IPS-NIHi11 (cell line): ENCODE data around the gene TENT4B.

Experiments used
- DNase-seq: peaks from one replicate; pipeline ENCODE4 v3.0.0; 2012; ENCODE audit warnings: mixed read lengths, low spot score

The TENT4B gene

DNA sequence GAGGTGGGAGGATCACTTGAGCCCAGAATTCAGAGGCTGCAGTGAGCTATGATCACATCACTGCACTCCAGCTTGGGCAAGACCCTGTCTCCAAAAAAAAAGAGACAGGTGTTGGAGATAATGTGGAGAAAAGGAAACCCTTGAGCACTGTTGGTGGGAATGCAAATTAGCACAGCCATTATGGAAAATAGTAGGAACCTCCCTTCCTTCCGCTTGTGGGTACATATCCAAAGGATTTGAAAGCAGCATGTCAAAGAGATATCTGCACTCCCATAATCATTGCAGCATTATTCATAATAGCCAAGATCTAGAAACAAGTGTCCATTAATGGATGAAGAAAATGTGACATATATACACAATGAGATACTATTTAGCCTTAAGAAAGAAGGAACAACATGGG is 103.5 kb downstream of the TENT4B start:
- DNase-seq: no peak

DNA sequence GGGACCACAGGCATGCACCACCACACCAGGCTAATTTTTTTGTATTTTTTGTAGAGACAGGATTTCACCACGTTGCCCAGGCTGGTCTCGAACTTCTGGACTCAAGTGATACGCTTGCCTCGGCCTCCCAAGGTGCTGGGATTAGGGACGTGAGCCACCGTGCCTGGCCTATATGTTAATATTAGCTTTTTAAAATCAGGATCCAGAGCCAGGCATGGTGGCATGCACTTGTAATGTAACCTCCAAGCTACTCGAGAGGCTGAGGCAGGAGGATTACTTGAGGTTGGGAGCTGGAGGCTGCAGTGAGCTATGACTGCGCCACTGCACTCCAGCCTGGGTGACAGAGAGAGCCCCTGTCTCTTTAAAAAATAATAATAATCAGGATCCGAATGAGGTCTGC is 104.8 kb downstream of the TENT4B start:
- DNase-seq: no peak

DNA sequence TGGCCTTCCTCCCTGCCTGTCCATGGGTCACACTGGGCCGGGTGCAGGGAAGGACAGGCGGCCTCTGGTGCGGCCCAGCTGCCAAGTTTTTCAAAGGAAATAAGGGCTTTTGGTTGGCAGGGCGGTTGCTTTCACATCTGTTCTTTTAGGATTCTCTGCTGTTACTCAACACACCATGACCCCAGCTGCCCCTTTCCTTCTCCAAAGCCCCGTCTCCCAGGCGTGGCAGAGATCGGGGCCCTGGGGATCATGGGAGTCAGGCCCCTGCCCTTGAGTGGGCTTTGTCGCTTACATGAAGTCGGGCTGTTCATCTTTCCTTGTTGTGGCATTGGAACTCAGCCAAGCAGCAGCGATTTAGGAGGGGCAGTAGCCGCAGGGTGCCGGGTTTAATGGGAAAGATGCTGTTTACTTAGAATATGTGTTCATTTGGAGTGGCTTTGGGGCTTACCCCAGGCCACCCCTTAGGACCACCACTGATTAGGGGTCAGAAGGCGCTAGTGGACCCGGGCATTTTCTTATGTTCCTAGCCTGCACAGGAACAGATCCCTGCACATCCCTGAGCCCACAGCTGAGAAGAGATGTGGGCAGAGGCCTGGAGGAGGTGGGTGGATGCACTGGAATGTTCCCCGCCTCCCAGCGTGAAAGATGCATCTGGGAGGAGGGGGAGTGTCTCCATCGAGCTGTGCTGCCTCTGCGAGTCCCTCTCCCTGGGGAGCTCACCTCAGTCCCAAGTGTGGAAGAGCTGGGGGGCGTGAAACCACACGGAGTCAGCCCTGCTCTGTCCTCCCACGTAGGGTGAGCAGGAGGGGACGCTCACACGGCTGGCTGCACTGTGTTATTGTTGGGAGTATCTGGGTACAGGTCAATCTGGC is 106.5 kb downstream of the TENT4B start:
- DNase-seq: no peak

DNA sequence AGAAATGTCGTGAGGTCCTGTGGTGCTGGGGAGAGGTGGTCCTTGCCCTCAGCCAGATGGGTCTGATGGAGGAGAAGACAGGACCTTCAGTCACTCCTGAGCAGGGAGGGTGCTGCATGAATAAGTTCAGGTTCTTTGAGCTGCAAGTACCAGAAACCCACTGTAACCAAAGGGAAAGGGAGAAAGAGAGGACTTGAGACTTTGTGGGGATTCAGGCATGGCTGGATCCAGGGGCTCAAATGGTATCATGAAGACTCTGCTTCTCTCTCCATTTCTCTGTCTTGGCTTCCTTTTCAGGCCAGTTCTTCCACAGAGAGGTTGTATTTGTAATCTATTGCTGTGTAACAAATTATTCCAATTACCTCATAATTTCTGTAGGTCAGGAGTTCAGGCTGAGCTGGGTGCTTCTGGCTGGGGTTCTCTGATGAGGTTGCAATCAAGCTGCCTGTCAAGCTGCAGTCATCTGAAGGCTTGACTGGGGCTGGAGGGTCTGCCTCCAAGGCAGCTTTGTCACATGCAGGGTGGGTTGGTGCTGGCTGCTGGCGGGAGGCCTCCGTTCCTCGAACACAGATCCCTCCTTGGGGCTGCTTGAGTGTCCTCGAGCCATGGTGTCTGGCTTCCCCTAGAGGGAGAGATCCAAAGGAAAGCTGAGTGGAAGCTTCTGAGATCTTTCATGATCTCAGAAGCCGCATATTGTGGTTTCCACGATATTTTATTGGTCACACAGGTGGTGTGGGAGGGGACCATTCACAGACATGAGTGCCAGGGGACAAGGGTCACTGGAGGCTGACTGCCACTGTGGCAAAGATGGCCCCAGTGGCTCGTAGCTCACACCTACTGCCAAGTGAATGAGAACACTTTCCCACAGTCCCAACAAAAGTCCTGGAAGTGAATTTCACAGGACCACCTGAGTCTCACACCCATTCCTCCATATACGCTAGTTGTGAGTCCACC is 107.4 kb downstream of the TENT4B start:
- no peak for DNase-seq

DNA sequence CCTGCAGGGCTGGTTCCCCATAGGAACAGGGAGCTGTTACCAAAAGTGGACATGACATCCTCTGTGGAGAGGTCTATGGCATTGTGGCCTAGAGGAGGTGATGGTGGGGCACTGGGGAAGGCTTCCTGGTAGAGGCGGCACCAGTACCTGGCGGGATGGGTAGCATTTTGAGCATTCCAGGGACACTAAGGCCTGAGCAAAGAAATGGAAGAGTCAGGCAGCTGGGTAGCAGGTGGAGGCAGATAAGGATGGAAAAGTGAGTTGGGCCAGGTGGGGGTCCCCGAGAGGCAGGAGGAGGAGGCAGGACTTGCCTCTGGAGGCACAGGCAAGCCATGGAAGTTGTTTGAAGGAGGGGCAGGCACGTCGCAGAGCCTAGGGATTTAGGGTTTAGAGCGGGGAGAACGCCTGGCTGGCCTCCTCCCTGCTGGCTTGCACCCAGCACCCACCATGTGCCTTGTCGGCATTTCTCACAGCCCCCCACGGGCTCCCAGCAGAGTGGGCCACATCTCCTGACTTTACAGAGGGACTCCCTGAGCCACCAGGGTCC is 108.1 kb downstream of the TENT4B start:
- no peak for DNase-seq

DNA sequence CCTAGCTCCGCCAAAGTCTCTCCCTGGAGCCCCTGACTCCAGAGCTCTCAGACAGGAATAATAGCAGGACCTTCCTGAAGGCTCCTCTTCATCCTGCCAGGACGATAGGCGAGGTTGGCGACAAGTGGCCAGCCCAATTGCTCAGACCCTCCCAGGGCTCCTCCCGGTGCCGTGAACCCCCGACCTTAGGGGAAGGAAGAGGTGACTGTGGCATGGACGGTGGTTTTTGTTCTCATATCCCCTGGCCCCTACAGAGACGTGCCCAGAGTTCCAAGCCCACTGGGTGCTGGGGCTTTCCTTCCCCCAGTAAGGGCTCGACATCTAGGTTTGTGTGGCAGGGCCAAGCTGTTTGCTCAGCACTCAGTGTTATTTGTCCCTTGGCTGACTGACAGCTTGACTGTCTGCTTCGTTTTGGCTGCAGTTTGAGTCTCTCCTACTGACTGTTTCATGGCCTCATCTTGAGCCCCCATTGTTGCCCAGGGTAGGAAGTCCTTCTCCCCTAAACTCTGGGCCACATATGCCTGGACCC is 108.7 kb downstream of the TENT4B start:
- no peak for DNase-seq

DNA sequence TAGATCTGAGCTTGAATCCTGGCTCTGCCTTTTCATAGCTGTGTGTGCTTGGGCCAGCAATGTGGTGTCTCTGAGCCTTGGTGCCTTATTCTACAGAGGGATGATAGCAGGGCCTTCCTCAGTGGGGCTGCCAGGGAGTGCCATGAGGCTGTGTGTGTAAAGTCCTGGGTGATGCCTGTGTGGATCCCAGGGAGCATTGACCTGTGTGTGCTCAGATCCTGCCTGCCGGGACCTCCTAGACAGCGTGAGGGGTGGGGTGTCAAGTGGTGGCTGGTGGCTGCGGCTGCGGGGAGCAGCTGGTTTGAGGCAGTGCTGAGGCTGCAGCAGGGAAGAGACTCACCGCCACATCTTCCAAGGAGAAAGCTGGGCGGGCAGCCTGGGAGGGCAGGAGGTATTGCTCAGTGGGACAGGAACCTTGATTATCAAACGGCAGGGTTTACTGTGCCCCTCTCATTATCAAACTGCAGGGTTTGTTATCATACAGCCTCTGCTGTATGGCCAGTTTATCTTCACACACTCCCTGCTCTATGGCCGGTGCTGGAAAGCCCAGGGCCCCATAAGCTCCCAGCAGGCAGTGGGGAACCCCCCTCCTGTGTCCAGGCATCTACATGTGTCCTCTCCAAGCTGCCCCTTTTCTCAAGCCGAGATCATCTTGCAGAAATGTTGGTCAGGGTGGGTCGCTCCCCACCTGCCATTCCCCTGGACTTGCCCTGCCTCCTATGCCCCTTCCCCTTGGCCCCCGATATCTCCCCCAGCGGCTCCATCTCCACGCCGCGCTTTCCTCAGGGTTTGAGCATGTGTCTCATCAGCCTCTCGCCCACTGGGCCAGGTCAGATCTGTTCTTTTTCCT is 110.2 kb downstream of the TENT4B start:
- DNase-seq: no peak

DNA sequence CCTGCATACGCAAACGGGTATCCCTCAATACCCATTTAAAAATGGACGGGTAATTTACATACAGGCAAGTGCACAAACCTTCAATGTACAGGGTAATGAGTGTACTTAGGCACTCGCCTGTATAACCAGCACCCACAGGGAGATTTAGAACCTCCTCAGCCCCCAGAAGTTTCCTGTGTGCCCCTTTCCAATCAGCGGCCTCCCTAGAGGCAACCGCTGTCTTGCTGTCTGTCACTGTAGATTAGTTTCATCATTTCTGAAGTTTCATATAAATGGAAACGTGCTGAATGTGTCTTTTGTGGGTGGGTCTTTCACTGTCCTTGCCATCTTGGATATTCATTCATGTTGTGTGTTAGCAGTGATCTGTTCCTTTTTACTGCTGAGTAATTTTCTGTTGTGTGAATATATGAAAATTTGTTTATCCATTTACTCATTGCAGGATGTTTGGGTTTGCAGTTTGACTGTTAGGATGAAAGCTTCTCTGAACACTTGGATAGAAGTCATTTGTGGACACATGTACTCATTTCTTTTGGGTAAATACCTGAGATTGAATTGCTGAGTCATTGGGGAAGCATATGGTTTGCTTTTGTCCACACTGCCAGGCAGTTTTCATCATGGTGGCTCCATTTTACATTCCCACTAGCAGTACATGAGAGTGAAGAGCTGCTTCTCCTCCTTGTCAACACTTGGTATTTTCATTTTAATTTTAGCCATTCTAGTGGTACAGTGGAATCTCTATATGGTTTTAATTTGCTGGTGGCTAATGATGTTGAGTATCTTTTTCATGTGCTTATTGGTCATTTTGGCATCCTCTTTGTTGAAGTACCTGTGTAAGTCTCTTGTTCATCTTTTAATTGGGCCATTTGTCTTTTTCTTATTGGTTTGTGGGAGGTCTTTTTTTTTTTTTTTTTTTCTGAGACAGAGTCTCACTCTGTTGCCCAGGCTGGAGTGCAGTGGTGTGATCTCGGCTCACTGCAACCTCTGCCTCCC is 111.1 kb downstream of the TENT4B start:
- DNase-seq: no peak

DNA sequence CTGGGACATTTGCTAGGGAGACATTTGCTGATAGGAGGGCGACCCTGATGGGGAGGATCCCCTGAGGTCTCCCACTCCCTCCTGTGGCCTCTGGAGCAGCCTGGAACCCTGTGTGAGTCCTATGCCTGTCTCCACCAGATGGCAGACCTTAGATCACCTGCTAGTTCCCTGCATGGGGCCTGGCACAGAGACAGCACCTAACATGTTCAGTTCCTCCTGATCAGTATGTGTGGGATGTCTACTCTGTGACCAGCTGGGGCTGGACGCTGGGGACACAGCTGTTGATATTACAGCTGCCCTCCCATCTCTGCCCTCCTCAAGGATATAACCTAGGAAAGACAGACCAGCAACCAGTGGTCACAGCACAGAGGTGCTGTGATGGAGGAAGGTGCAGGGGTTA is 112.2 kb downstream of the TENT4B start:
- DNase-seq: no peak

DNA sequence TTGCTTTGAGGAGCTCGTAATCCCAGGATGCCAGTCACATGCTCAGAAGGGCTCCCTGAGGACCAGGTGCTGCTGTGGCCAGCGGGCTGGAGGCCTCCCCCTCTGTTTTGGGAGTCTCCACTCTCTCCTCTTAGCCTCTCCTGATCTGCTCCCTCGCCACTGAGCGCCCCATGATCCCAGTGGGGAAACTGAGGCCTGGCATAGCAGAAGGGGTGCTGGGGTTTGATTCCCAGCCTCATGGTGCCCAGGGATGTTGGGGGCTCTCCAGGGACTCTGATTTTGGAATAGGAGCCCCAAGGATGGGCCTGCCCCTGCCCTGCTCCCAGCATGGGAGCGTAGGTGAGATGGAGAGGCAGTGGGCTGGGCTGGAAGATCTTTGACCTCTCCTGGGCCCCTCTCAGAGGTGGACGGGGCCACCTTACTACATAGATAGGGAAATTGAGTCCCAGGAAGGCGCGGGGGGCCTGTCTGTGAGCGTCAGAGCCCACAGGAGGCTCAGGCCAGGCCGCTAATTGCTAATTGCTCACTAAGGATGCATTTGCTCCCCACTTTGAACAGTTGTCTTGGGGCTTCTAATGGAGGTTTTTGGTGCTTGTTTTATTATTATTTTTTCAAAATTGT is 112.7 kb downstream of the TENT4B start:
- DNase-seq: no peak

DNA sequence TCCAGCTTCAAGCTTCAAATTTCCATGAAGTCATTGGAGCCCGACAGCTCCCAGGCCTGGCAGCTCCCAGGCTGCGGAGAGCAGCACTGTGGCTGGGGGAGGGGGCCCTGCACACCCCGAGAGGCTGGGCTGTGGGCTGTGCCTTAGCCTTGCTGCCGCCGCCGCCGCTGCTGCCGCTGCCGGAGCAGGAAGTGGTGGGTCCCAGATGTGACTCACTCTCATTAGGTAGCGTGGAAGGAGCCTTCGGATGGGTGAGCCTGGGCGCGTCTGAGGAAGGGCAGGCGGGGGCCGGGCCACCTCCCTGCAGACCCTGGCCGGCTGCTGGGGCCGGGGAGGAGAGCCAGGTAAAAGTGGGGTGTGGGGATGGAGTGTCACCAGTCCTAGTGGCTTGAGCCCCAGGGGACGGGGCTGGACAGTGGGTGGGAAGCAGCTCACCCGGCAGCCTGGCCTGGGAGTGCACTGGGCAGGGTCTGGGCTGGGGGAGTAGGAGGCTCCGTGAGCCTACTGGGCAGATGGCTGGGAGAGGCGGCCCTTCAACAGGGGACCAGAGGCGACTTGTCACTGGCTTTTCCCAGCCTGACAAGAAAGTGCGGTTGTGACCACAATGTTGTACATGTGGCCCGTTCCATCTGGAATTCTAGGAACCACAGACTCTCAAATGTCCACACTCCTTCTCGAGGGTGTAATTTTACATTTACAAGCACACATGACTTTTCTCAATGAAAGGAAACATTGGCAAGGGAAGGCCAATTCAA is 113.4 kb downstream of the TENT4B start, which contains the start of gene ADCY7:
Gene ADCY7 (plus strand): TSS at position 215 of the 755 bp plus-strand sequence. CDS start 21,629 bp downstream, outside the sequence.
- peak; percentile 65 for DNase-seq

DNA sequence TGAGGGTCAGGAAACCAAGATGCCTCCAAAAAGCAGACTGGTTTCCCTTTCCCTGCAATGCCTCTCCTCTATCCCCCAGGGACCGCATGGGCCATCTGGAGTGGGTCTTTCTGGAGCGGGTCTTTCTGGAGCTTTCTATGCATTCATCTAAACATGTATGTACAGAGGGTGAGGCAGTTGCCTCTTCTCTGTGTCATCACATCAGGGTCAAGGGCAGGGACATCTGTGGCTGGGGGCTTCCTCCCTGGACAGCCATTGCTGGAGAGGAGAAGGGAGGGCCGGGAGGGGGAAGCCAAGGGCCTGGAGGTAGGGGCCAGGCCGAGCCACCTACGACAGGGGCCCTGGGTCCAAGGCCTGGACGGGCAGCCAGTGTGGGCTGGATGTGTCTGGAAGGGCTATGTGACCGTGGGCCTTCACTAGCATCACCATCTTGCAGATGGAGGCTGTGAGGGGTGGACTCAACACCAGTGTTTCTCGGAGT is 114.1 kb downstream of the TENT4B start:
- DNase-seq: no peak

DNA sequence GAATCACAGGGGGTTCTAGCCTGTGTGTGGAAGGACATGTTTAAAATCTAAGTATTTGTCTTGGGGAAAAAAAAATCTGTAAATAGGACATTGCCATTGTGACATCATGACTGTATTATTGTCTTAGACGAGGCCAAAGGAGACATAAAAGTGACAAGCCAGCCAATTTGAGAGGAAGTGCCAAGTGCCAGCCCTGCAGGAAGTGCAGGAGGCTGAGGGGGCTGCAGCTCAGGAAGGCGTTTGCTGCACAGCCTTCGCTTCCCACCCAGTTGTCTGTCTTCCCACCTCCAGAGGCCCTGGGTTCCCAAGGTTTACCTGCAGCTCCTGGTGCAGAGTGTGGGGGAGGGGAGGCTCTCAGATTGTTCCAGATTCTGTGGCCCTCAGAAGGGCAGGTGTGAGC is 114.5 kb downstream of the TENT4B start:
- no peak for DNase-seq

DNA sequence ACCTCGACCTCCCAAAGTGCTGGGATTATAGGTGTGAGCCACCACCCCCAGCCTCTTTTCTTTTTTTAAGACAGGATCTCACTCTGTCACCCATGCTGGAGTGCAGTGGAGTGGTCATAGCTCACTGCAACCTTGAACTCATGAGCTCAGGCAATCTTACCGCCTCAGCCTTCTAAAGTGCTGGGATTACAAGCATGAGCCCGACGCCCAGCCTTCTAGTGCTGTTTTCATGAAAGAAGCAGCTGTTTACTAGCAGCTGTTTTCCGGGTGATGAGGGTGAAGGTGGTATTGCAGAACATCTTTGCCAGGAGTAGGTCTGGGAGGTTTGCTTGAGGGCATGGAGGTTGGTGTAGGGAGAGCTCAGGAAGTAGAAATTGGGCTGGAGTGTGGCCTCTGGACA is 115.2 kb downstream of the TENT4B start:
- DNase-seq: no peak

DNA sequence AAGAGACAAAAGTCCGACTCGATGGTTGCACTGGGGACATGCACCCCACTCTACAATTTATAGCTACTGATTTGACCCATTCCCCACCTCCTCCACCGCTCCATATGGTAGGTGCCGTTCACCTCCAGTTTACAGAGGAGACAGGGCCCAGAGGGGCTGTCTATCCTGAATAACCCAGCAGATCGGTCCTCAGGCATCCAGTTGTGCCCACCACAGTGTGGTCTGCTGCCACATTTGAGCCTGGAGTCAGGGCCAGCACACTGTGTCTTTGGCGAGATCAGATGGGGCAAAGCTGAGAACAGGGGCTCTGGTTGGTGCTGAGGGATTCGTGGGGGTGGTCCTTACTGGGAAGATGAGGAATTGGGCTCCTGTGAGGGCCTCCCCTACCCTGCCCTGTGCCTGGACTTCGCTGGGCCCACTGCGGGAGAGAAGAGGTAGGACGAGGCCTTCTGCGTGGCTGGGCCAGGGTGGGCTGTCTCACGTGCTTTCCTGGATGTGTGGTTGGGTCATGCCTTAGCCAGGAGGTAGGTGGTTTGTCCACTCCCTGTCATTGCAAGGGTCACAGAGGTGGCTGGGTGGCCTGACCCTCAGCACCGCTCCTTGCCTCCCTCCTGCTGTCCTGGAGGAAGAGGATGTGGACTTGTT is 116.1 kb downstream of the TENT4B start:
- peak; percentile 6 for DNase-seq

DNA sequence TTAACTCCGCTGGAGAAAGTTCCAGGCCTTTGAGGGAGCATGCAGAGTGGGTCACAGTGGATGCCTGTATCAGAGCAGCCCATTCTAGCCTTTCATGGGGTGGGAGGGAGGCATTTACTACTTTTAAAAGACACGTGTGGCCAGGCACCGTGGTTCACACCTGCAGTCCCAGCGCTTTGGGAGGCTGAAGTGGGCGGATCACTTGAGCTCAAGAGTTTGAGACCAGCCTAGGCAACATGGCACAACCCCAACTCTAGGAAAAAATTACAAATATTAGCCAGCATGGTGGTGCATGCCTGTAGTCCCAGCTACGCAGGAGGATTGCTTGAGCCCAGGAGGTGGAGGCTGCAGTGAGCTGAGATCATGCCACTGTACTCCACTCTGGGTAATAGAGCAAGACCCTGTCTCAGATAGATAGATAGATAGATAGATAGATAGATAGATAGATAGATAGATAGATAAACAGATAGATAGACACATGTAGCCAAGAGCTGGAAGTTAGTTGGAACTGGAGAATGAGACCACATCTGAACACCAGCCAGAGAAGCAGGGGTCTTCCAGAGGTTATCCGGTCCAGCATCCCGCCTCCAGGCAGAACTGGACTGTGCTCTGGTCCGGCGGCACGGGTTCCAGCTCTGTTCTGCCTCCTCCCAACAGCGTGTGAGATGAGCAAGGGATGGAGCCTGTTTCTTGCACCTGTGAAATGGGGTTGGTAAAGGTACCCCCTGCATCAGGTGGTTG is 116.8 kb downstream of the TENT4B start:
- DNase-seq: no peak

DNA sequence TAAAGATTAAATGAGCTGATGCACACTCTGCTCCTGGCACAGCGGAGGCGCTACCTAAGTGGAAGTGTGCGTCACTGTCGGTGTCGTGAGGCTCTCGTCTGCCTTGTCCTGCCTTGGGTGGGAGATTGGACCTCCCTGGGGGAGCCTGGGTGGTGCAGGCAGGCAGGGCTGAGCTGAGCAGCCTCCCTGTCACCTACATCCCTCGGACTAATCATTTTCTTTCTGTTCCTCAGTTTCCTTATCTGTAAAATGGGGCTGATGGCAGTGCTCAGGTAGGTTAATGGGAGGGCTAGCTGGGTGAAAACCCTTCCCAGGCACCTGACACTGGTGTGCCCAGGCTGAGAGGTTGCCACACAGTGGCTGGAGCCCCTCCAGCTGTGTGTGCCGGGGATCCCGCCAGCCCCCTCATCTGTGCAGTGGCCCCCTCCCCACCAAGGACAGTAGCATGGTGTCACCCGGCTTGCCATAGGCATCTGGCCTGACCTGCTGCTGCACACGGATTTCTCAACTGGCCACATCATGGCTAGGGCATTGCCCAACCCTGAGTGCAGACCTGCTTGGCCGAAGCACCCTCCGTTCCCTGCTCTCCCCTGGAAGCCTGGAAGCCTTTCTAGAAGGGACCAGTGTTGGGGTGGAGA is 117.5 kb downstream of the TENT4B start:
- peak; percentile 4 for DNase-seq
